Measurements from ENCODE around the gene RNF215.
A peak's percentile ranks its signal among the peaks of the same experiment; 100 is the strongest.

RNF215 gene

DNA sequence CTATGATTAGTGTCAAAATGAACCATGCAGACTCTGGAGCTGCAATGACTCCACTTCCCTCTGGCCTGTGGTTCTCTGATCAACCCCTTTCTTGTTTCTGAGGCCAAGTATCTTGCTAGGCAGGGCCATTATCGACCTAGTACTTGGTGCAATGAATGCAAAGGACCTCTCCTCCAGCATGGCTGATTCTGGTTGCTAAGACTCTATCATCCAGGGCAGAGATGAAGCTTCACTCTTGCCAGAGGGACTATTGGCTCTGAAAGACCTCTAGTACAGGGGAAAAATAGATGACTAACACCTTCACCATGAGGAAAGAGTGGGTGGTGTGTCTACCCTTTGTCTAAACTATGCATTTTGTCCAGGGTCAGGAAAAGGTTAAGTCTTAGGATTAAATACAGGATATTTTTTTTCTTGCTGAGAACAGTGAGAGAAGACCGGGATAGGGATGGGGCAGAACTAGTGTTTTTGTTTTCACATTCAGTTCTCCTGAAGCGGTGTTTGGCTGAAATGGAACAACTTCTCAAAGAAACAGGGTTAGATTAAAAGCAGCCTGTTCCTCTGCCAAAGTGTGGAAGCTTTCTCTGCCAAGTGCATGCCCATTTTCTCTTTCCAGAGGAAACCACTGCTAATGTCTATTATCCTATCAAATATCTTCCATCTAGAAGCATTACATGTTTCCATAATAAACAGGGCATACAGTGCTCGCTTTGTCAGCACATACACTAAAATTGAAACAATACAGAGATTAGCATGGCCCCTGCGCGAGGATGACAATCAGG lies 33.3 kb upstream of the RNF215 start:
- no peak overlapping the region for H3K4me3 ChIP-seq
- TF ChIP-seq, protein P1, sequence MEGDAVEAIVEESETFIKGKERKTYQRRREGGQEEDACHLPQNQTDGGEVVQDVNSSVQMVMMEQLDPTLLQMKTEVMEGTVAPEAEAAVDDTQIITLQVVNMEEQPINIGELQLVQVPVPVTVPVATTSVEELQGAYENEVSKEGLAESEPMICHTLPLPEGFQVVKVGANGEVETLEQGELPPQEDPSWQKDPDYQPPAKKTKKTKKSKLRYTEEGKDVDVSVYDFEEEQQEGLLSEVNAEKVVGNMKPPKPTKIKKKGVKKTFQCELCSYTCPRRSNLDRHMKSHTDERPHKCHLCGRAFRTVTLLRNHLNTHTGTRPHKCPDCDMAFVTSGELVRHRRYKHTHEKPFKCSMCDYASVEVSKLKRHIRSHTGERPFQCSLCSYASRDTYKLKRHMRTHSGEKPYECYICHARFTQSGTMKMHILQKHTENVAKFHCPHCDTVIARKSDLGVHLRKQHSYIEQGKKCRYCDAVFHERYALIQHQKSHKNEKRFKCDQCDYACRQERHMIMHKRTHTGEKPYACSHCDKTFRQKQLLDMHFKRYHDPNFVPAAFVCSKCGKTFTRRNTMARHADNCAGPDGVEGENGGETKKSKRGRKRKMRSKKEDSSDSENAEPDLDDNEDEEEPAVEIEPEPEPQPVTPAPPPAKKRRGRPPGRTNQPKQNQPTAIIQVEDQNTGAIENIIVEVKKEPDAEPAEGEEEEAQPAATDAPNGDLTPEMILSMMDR (IDR thresholded peaks at IDR 0.05): no peak
- DNase-seq (ENCODE audit: low spot score): no peak
- H3K27ac ChIP-seq: peak overlapping the region in 1 of 2 donors; percentile 98

DNA sequence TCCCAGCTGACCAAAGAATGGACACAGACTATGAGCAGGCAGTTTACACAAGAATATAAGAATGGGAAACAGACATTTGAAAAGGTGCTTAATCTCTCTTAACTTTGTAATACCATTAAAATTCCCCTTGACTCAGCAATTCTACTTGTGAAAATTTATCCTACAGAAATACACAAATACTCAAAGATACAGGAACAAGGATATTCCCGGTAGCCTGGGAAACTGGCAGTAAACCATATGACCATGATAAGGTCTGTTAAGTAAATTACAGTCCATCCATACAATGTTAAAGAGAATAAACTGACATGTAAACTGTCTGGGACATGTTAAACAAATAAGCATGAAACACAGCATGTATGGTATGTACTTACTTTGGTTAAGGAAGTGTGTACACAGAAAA lies 29.6 kb upstream of the RNF215 start:
- H3K4me3 ChIP-seq: no peak overlapping the region
- no peak overlapping the region for H3K27ac ChIP-seq
- TF ChIP-seq, protein P1 (IDR thresholded peaks at IDR 0.05): no peak
- DNase-seq (ENCODE audit: low spot score): no peak

DNA sequence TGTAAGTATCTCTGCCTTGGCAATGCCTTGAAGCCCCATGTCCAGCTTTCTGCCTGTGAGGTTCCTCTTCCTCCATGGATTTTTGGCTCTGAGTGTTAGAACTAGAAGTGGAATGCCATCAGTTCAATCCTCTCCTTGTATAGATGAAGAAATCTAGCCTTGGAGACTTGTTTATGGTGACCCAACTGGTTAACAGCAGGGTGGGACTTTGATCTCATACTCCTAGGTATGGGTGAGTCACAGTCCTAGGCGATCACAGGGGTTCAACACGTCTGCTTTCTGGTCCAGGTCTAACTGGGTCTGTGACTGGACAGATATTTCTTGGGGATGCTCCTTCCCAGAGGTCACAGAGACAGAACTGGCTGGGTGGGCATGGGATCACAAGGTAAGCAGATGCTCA lies 29.2 kb upstream of the RNF215 start:
- H3K4me3 ChIP-seq: no peak overlapping the region
- TF ChIP-seq, protein P1 (IDR thresholded peaks at IDR 0.05): no peak
- H3K27ac ChIP-seq: no peak overlapping the region
- no peak for DNase-seq (ENCODE audit: low spot score)

DNA sequence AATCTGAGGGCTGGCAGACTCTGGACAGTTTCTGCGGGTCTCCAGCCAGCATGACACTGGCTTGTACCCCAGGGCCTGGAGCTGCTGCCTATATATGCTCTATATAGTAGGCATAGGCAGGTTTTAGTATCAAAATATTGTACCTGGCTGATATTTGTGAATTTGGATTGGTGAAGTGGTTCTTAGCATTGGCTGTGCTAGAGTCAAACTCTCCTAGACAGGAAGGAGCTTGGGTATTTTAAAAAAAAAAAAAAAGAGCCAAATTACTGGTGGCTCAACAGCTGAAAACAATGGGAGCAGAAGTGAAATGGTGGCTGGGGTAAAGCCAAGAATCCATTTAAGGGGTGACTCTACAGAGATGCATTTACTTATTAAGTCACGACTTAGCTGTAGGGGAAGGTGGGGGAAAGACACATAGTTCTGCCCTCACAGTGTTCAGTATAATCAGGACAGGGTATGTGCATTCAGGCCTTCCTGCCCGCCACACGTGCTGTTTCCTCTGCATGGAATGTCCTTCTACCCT lies 27.4 kb upstream of the RNF215 start:
- Histone ChIP-seq H3K4me3 (no peak overlapping the region), H3K27ac (no peak overlapping the region)
- TF ChIP-seq, protein P1 (IDR thresholded peaks at IDR 0.05): no peak
- DNase-seq (ENCODE audit: low spot score): no peak

DNA sequence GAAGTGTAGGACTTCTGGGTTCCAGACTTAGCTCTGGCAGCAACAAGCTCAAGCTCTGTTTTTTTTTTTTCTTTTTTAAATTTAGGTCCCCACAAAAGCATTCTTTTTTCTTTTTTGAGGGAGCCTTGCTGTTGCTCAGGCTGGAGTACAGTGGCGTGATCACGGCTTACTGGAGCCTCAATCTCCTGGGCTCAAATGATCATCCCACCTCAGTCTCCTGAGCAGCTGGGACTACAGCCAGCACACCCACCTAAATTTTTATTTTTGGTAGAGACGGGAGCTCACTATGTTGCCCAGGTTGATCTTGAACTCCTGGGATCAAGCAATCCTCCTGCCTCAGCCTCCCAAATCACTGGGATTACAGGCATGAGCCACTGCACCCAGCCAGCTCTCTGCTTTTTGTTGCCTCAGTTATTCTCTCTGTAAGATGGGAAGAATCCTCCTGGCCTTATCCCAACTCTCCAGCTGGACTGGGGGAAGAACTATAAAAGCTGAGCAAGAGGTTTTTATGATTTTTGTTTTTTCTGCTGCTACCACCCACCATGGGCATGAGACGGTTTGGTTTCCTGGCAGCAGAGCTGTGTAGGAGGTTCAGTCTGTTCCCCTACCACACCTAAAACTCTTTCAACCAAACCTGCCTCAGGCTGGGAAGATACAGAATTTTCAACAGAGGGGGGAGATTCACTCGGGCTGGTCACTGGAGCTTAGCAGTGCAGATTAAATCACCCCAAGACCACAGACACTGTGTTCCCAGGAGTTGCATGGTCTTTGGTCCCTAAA lies 26.7 kb upstream of the RNF215 start:
- Histone ChIP-seq H3K4me3 (no peak overlapping the region), H3K27ac (no peak overlapping the region)
- DNase-seq (ENCODE audit: low spot score): no peak
- TF ChIP-seq, protein P1 (IDR thresholded peaks at IDR 0.05): no peak

DNA sequence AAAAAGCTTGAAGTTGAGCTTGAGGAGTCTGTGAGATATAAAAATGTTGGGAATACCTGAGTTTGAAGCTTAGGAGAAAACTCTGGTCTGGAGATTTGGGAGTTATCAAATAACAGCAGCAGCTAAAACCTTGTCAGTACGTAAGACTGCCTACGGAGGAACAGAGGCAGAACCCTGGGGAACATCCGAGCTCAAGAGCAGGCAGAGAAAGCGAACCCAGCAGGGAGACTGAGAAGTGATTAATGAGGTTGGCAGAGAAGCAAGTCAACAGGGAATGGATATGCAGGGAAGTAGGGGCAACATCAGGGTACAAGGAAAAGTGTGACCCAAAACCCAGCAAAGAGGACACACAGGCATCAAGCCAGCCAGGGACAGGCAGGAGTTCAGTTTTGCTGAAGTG lies 25.8 kb upstream of the RNF215 start:
- H3K4me3 ChIP-seq: no peak overlapping the region
- H3K27ac ChIP-seq: no peak overlapping the region
- TF ChIP-seq, protein P1 (IDR thresholded peaks at IDR 0.05): no peak
- no peak for DNase-seq (ENCODE audit: low spot score)
